GM12875 (cell line): ENCODE measurements around the gene SLC27A2.

Experiments
- H3K4me3 ChIP-seq: one replicate; pipeline ENCODE4 v1.5.1; 2011; ENCODE audit warnings: low read depth, low read length, control low read depth
- TF ChIP-seq, protein P1 (sequence below): IDR thresholded peaks from 2 replicates; pipeline ENCODE4 v1.5.1; 2011; ENCODE audit warnings: low read depth, mild to moderate bottlenecking, control low read depth, inconsistent platforms, low read length, moderate library complexity, borderline replicate concordance; ENCODE audit not compliant: insufficient read depth

SLC27A2 gene

DNA sequence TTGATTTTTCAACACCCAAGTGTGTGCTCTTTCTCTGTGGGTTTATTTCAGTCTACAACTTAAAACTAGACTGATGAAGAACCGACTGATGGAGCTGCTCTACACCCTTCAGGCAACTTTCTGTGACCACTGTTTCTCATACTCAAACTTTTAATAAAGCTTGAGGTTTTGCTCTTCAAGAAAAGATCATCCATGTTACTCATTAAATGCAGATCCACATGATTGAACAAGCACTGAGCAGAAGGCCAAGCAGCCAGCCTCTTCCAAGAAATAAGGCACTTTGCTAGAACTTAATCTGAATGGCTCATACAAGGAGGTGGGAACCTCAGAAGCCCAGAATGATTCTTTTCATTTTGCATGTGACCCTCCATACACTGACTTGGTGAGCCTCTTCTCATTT lies 8.7 kb downstream of the SLC27A2 start:
- H3K4me3 ChIP-seq: no peak overlapping the region
- TF ChIP-seq, protein P1, sequence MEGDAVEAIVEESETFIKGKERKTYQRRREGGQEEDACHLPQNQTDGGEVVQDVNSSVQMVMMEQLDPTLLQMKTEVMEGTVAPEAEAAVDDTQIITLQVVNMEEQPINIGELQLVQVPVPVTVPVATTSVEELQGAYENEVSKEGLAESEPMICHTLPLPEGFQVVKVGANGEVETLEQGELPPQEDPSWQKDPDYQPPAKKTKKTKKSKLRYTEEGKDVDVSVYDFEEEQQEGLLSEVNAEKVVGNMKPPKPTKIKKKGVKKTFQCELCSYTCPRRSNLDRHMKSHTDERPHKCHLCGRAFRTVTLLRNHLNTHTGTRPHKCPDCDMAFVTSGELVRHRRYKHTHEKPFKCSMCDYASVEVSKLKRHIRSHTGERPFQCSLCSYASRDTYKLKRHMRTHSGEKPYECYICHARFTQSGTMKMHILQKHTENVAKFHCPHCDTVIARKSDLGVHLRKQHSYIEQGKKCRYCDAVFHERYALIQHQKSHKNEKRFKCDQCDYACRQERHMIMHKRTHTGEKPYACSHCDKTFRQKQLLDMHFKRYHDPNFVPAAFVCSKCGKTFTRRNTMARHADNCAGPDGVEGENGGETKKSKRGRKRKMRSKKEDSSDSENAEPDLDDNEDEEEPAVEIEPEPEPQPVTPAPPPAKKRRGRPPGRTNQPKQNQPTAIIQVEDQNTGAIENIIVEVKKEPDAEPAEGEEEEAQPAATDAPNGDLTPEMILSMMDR: no peak

- TF ChIP-seq, protein P1: no peak
- no peak overlapping the region for H3K4me3 ChIP-seq
These were observed 10.2 kb downstream of the SLC27A2 start for GRCh38 chr15:50192164-50192563.

- TF ChIP-seq, protein P1: no peak
These were observed 11.1 kb downstream of the SLC27A2 start for GRCh38 chr15:50192926-50193620.

GRCh38 chr15:50202003-50202402 lies 20.0 kb downstream of the SLC27A2 start:
- no peak overlapping the region for H3K4me3 ChIP-seq
- TF ChIP-seq, protein P1: no peak

More at GRCh38 chr15:50192926-50193620, 11.1 kb downstream of the SLC27A2 start:
- no peak overlapping the region for H3K4me3 ChIP-seq

DNA sequence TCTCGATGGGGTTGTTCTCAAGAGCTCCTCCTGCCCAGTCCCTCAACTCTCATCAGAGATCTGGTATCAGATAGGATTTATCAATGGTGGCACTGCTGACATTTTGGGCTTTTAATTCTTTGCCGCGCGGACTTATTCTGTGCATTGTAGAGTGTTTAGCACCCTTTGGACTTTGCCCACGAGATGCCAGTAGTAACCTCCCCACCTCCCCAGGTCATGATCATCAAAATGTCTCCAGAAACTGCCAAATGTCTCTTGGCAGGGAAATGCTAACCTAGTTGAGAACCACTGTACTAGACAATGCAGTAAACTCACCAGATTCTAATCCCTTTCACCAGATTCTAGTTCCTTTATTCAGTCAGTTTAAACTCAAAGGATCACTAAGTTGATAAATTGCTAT lies 24.0 kb downstream of the SLC27A2 start:
- no peak overlapping the region for H3K4me3 ChIP-seq
- TF ChIP-seq, protein P1: no peak

DNA sequence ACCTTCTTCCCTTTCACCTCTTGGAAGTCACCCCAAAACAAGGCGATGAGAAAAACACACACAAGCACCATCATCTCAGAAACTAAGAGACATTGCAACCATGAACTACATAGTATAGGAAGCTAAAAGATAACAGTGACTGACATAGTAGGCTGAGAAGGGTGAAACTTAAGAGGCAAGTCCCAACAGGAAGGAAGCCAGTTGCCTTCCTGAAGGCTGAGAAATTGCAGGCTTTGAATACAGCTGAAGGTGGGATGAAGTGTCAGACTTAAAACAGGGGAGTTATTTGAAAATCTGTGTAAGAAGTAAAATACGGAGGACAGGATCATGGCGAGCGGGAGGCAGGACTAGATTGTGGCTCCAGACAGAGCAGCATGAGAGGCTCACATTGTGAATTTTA lies 27.8 kb downstream of the SLC27A2 start:
- TF ChIP-seq, protein P1: no peak
- H3K4me3 ChIP-seq: no peak overlapping the region

DNA sequence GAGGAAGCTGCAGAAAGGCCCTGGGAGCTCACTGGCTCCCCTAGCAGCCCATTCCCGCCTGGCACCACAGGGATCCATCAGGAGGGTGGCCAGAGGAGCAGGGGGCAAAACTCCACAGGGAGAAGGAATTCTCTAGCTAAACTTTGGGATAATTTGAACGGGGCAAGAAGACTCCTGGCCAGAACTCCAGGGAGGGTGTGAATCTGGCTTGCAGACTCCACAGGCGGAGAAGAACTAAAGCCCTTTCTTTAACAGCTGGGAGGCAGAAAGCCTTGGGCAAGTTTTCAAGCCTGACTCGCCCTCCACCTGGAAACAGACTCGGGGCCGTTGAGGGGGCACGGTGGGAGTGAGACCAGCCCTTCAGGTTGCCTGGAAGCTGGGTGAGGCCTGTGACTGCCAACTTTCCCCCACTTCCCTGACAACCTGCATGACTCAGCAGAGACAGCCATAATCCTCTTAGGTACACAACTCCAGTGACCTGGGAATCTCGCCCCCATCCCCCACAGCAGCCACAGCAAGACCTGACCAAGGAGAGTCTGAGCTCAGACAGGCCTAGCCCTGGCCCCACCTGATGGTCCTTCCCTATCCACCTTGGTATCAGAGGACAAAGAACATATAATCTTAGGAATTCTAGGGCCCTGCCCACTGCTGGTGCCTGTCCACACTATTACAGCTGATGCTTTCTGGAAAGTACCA lies 28.6 kb downstream of the SLC27A2 start:
- TF ChIP-seq, protein P1: no peak
- H3K4me3 ChIP-seq: no peak overlapping the region
